Measurements from ENCODE around the gene PRKG1.

- TF ChIP-seq CTCF (IDR thresholded peaks at IDR 0.05) (no peak), POLR2A (IDR thresholded peaks at IDR 0.05) (no peak)
These were observed 122.4 kb downstream of the PRKG1 start for GRCh38 chr10:51196508-51197175.
